Fibroblast of skin of abdomen (primary cell): ENCODE data around the gene DPYSL5.

ENCODE experiments used
- DNase-seq: peaks from one replicate; pipeline ENCODE4 v3.0.0-alpha.2; 2013

DPYSL5 gene

GRCh38 chr2:26969077-26969844 is 121.3 kb downstream of the DPYSL5 start:
- no peak for DNase-seq

DNA sequence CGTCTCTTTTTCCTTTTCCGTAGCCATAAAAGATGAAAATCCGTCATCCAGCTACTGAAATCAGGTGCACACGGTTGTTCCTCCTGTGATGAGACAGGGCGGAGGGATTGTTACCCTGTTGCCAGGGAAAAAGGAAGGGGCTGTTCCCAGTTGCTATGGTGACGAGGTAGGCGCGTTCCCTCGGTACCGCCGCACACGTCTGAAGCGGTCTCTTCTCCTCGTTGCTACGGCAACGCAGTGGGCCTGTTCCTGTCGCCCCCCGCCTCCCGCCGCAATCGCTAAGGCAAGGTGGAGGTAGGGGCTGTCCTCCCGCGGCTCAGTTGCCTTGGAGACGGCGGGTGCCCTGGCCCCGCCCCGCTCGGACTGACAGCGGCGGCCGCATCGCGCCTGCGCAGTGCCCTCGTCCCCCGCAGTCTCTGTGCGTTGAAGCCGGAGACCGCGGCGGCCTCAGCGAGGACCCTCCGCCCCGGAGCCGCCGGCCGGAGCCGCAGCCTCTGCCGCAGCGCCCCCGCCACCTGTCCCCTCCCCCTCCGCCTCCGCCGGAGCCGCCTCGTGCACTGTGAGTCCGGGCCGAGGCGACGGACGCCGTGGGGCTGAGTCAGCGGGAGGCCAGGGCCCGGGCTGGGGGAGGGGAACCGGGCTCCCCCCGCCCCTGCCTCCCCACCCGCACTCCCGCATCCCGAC is 122.5 kb downstream of the DPYSL5 start, which contains the start of gene MAPRE3:
Gene MAPRE3, plus strand, starts transcription at position 394 of the 684 bp plus-strand sequence. CDS start 51,582 bp downstream, outside the sequence.
- DNase-seq: peak; percentile 61

- no peak for DNase-seq
These were observed 123.1 kb downstream of the DPYSL5 start for GRCh38 chr2:26970928-26971627.

- no peak for DNase-seq
These were observed 124.2 kb downstream of the DPYSL5 start for GRCh38 chr2:26971911-26972786.

DNA sequence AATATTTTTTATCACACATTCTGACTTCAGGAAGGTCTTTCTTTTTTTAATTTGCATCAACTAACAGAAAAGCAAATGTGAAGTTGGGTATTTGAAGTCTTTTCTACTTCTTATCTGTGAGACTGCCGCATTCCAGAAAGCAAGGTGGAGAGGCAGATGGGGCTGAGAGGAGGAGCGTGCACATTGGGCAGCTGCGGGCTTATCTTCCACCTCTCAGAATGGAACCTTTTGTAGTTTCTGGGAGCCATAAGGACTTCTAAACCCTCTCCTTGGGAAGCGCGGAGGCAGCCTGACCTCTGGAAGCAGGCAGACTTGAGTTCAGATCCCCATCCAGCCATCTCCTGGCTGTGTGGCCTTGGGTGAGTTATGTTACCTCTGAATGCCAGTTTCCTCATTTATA is 126.4 kb downstream of the DPYSL5 start:
- DNase-seq: no peak

GRCh38 chr2:26975102-26975501 is 127.2 kb downstream of the DPYSL5 start:
- no peak for DNase-seq

- DNase-seq: no peak
These were observed 127.7 kb downstream of the DPYSL5 start for GRCh38 chr2:26975656-26976055.

GRCh38 chr2:26976237-26976636 is 128.3 kb downstream of the DPYSL5 start:
- no peak for DNase-seq

DNA sequence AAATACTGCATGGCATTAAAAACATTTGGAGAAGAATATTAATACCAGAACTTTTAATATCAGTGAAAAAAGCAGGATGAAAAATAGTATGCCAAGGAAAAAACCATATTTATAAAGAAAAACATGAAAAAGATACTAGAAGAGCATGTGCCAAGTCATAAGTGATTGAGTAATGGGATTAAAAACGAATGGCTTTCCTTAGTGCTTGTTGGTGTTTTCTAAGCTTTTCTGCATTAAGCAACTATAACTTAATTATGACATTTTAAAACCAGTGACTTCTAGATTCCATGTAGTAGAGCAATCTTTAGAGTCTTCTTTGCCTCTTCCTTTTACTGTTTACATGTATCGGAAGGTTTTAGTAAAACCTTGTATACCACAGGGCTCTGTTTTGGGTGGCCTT is 129.1 kb downstream of the DPYSL5 start:
- no peak for DNase-seq

DNA sequence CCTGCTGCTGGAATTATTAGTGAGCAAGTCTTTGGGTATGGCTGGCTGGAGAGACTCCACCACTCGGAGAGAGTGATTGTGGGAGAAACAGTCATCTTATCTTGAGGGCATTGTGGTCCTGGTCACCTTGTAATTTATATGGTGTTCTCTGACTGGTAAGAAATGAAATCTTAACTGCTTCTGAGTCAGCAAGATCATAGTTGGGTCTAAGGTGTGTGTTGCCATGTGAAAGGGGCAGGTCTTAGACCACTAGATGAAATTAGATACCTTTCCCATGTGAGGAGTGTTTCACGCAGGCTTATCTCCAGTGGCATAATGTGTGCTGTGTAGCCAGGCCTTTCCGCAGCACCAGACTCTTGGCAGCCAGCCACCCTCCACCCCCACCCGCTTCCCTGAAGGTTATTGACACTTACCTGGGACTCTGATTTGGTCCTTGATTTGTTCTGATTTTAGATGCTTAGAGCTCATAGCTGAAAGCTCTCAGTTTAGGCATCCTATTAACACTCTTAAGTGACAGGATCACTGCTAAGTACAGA is 130.2 kb downstream of the DPYSL5 start:
- DNase-seq: no peak

- no peak for DNase-seq
These were observed 131.8 kb downstream of the DPYSL5 start for GRCh38 chr2:26979741-26980140.

- no peak for DNase-seq
These were observed 133.0 kb downstream of the DPYSL5 start for GRCh38 chr2:26980971-26981370.

GRCh38 chr2:26982102-26982742 is 134.3 kb downstream of the DPYSL5 start:
- DNase-seq: no peak

GRCh38 chr2:26983746-26984145 is 135.8 kb downstream of the DPYSL5 start:
- DNase-seq: no peak

DNA sequence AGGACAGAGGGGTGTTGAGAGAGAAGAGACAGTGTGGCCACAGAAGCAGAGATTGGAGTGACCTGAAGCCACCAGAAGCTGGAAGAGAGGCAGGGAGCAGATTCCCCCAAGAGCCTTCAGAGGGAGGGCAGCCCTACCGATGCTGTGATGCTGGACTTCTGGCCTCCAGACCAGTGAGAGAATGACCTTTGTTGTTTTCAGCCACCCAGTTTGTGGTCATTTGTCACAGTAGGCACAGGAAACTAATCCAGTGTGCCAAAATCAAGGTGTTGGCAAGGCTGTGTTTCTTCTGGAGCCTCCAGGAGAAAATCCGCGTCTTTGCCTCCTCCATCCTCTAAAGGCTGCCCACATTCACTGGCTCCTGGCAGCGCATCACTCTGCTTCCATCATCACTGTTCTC is 137.9 kb downstream of the DPYSL5 start:
- DNase-seq: no peak

- peak; percentile 39 for DNase-seq
These were observed 138.6 kb downstream of the DPYSL5 start for GRCh38 chr2:26986576-26986975.

DNA sequence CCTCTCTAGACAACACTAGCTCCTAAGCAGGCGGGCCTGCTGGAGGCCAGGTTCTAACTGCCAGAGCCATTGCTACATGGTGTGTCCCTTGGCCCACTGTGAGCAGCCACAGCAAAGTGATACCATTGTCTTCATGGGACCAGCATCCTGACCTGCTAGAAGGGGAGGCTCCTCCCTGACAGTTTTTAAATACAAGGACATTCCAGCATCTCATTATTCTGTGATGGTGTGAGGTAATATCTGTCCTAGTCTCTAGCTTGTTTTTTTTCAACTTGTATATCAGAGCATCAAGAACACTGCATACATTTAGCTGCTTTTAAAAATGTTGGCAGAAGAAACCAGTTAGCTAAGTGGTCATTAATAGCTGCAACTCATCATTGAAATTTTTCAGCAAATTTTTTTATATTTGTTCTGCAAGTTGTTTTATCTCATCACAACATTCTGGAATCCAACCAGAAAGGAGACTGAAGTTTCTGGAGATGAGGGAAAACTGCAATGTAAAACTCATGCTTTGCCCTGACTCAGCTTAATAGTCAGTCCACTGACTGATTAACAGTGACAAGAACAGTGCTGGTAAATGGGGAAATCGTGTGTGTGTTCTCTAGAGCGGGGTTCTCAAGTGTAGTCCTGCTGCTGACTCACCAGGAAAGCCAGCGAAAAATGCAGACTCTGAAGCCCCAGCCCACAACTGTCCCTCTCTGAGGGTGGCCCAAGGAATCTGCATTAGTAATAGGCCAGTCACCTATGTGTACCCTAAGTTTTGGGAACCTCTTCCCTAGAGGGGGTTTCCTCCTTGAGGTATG is 140.3 kb downstream of the DPYSL5 start:
- peak; percentile 81 for DNase-seq

GRCh38 chr2:26989156-26989555 is 141.2 kb downstream of the DPYSL5 start:
- peak; percentile 58 for DNase-seq

- DNase-seq: no peak
These were observed 143.8 kb downstream of the DPYSL5 start for GRCh38 chr2:26991717-26992116.

DNA sequence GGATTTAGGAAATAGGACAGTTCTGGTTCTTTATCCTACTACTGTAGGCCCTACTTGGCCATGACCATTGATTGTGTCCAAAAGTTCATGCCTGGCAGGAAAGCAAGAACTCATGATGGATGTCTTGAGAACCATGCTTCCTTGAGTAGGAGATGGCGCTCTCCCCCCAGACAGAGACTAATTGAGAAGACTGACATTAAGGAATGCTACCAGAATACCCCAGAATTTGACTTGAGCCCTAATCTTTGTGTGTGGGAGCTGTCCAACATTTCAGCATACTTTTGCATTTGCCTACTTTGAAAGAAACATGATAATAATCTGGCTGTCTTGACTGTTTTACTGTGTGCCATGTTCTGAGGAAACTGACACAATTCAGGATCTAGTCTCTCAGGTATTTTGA is 145.8 kb downstream of the DPYSL5 start:
- no peak for DNase-seq

GRCh38 chr2:26994983-26995382 is 147.1 kb downstream of the DPYSL5 start:
- DNase-seq: no peak
